Measurements from ENCODE around the gene AKR1E2. TPM values are rescaled to one million over a fixed set of nuclear protein-coding genes. Genes with fewer than 3 reads are reported as not detected.
A peak's percentile ranks its signal among the peaks of the same experiment; 100 is the strongest.

The AKR1E2 gene
- total RNA-seq, 1 donor from 2014 or later: 1.4 TPM

- H4K20me1 ChIP-seq (ENCODE audit: insufficient read depth, low read length): no peaks in the 10 kb centered on the region
- FAIRE-seq: no peak
- peaks cover 13% of the 10 kb centered on the region for H3K4me1 Mint-ChIP-seq (ENCODE audit: low read depth, unreplicated experiment)
- no peak overlapping the region for H3K4me3 Mint-ChIP-seq (ENCODE audit: unreplicated experiment)
- no peaks in the 10 kb centered on the region for H3K27me3 Mint-ChIP-seq (ENCODE audit: low read depth, unreplicated experiment)
- H2AFZ ChIP-seq (ENCODE audit: low read depth, low read length): no peak overlapping the region
- H3K9ac ChIP-seq (ENCODE audit: low read length): peak overlapping the region; percentile 30
- no peak overlapping the region for H3K27ac Mint-ChIP-seq (ENCODE audit: unreplicated experiment)
- no peaks in the 10 kb centered on the region for H3K79me2 ChIP-seq (ENCODE audit: insufficient read depth, low read length)
- peaks cover 14% of the 10 kb centered on the region for H3K4me1 ChIP-seq (ENCODE audit: insufficient read depth, low read length)
- H3K4me2 ChIP-seq (ENCODE audit: low read length): peak overlapping the region; percentile 67
- no peak overlapping the region for H3K27ac ChIP-seq (ENCODE audit: low read depth, low read length)
- no peak for DNase-seq (ENCODE audit: low read depth)
- H3K9me3 ChIP-seq (ENCODE audit: insufficient read depth, low read depth, low read length): no peaks in the 10 kb centered on the region
- peaks cover 4% of the 10 kb centered on the region for H3K9me3 Mint-ChIP-seq (ENCODE audit: unreplicated experiment)
- no peaks in the 10 kb centered on the region for H3K36me3 ChIP-seq (ENCODE audit: insufficient read depth, low read length)
- H3K27me3 ChIP-seq (ENCODE audit: insufficient read depth, low read length): no peaks in the 10 kb centered on the region
- no peak for TF ChIP-seq EZH2 (IDR thresholded peaks at IDR 0.05; ENCODE audit: insufficient read depth, low read length)
- no peak for TF ChIP-seq CTCF (IDR thresholded peaks at IDR 0.05; ENCODE audit: insufficient read depth, low read depth, low read length)
- H3K36me3 Mint-ChIP-seq (ENCODE audit: low read depth, unreplicated experiment): peaks cover 2% of the 10 kb centered on the region
- no peak overlapping the region for H3K4me3 ChIP-seq (ENCODE audit: insufficient read depth, low read depth, low read length)
These were observed 23.0 kb downstream of the AKR1E2 start for GRCh38 chr10:4849042-4849402.

GRCh38 chr10:4849555-4850242, 23.7 kb downstream of the AKR1E2 start:
- H3K4me1 ChIP-seq (ENCODE audit: insufficient read depth, low read length): peaks cover 14% of the 10 kb centered on the region
- H3K9me3 ChIP-seq (ENCODE audit: insufficient read depth, low read depth, low read length): no peaks in the 10 kb centered on the region
- H3K9ac ChIP-seq (ENCODE audit: low read length): peak overlapping the region; percentile 30
- H3K27me3 Mint-ChIP-seq (ENCODE audit: low read depth, unreplicated experiment): no peaks in the 10 kb centered on the region
- FAIRE-seq (peak; percentile 69), DNase-seq (ENCODE audit: low read depth) (peak; percentile 88)
- H3K4me3 Mint-ChIP-seq (ENCODE audit: unreplicated experiment): peak overlapping the region; percentile 34
- no peaks in the 10 kb centered on the region for H3K36me3 ChIP-seq (ENCODE audit: insufficient read depth, low read length)
- H3K27ac Mint-ChIP-seq (ENCODE audit: unreplicated experiment): no peak overlapping the region
- H3K36me3 Mint-ChIP-seq (ENCODE audit: low read depth, unreplicated experiment): no peaks in the 10 kb centered on the region
- H4K20me1 ChIP-seq (ENCODE audit: insufficient read depth, low read length): no peaks in the 10 kb centered on the region
- no peaks in the 10 kb centered on the region for H3K9me3 Mint-ChIP-seq (ENCODE audit: unreplicated experiment)
- H3K79me2 ChIP-seq (ENCODE audit: insufficient read depth, low read length): no peaks in the 10 kb centered on the region
- H3K4me2 ChIP-seq (ENCODE audit: low read length): peak overlapping the region; percentile 67
- H3K27me3 ChIP-seq (ENCODE audit: insufficient read depth, low read length): no peaks in the 10 kb centered on the region
- no peak overlapping the region for H3K27ac ChIP-seq (ENCODE audit: low read depth, low read length)
- H3K4me3 ChIP-seq (ENCODE audit: insufficient read depth, low read depth, low read length): no peak overlapping the region
- peak overlapping the region; percentile 30 for H2AFZ ChIP-seq (ENCODE audit: low read depth, low read length)
- H3K4me1 Mint-ChIP-seq (ENCODE audit: low read depth, unreplicated experiment): peaks cover 13% of the 10 kb centered on the region
- TF ChIP-seq EZH2 (IDR thresholded peaks at IDR 0.05; ENCODE audit: insufficient read depth, low read length) (no peak), CTCF (IDR thresholded peaks at IDR 0.05; ENCODE audit: insufficient read depth, low read depth, low read length) (peak; percentile 100)

GRCh38 chr10:4850397-4850796, 24.4 kb downstream of the AKR1E2 start:
- Histone ChIP-seq H3K27ac (ENCODE audit: low read depth, low read length) (no peak overlapping the region), H3K79me2 (ENCODE audit: insufficient read depth, low read length) (no peaks in the 10 kb centered on the region), H2AFZ (ENCODE audit: low read depth, low read length) (peak overlapping the region; percentile 11), H3K9ac (ENCODE audit: low read length) (peak overlapping the region; percentile 6), H3K9me3 (ENCODE audit: insufficient read depth, low read depth, low read length) (no peaks in the 10 kb centered on the region), H3K4me1 (ENCODE audit: insufficient read depth, low read length) (peaks cover 14% of the 10 kb centered on the region), H3K36me3 (ENCODE audit: insufficient read depth, low read length) (no peaks in the 10 kb centered on the region), H3K4me2 (ENCODE audit: low read length) (no peak overlapping the region), H3K27me3 (ENCODE audit: insufficient read depth, low read length) (no peaks in the 10 kb centered on the region), H4K20me1 (ENCODE audit: insufficient read depth, low read length) (no peaks in the 10 kb centered on the region), H3K4me3 (ENCODE audit: insufficient read depth, low read depth, low read length) (no peak overlapping the region)
- peaks cover 13% of the 10 kb centered on the region for H3K4me1 Mint-ChIP-seq (ENCODE audit: low read depth, unreplicated experiment)
- FAIRE-seq (no peak), DNase-seq (ENCODE audit: low read depth) (peak; percentile 23)
- H3K9me3 Mint-ChIP-seq (ENCODE audit: unreplicated experiment): no peaks in the 10 kb centered on the region
- no peaks in the 10 kb centered on the region for H3K27me3 Mint-ChIP-seq (ENCODE audit: low read depth, unreplicated experiment)
- no peak overlapping the region for H3K27ac Mint-ChIP-seq (ENCODE audit: unreplicated experiment)
- no peak overlapping the region for H3K4me3 Mint-ChIP-seq (ENCODE audit: unreplicated experiment)
- no peaks in the 10 kb centered on the region for H3K36me3 Mint-ChIP-seq (ENCODE audit: low read depth, unreplicated experiment)
- TF ChIP-seq EZH2 (IDR thresholded peaks at IDR 0.05; ENCODE audit: insufficient read depth, low read length) (no peak), CTCF (IDR thresholded peaks at IDR 0.05; ENCODE audit: insufficient read depth, low read depth, low read length) (no peak)
